ENCODE data around the gene SLC35E2B.
"Not testable (repeated sequence)": the region's sequence is repeated elsewhere in the genome, so short reads cannot be mapped to it uniquely, and the experiment has no call there.

The SLC35E2B gene

DNA sequence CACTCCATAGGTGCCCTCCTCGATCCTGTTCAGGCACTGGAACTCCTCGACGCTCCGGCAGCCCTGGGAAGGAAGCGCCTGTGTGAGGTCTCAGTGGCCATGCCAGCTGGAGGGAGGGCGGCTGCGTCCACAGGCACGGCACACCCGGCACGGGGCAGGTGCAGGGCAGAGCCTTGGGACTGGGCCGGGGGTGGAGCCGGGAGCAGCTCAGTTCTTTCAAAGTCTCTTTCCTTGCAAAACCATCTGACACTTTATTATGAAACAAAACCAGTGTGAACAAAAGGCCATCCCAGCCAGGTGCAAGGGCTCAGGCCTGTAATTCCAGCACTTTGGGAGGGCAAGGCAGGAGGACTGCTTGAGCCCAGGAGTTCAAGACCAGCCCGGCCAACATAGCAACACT is 54.1 kb downstream of the SLC35E2B start:
- not testable (repeated sequence) for DNase-seq (ENCODE audit: low read depth)

DNA sequence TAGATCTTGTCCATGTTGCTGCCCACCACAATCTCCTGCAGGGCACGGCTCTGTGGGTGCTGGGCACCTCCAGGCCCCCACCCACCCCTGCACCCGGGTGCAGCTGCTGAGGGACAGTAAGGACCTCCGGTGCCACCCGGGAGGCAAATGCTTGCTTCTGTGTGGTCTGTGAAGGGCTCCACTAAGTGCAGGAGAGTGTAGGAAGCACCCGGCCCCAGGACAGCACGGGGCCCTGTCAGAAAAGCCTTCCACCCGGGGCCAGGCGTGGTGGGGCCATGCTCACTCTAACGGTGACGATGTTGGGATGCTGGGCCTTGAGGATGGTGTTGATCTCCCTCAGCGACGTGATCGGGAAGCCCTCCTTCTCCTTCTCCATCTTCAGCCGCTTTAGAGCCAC is 55.1 kb downstream of the SLC35E2B start:
- DNase-seq (ENCODE audit: low read depth): not testable (repeated sequence)

DNA sequence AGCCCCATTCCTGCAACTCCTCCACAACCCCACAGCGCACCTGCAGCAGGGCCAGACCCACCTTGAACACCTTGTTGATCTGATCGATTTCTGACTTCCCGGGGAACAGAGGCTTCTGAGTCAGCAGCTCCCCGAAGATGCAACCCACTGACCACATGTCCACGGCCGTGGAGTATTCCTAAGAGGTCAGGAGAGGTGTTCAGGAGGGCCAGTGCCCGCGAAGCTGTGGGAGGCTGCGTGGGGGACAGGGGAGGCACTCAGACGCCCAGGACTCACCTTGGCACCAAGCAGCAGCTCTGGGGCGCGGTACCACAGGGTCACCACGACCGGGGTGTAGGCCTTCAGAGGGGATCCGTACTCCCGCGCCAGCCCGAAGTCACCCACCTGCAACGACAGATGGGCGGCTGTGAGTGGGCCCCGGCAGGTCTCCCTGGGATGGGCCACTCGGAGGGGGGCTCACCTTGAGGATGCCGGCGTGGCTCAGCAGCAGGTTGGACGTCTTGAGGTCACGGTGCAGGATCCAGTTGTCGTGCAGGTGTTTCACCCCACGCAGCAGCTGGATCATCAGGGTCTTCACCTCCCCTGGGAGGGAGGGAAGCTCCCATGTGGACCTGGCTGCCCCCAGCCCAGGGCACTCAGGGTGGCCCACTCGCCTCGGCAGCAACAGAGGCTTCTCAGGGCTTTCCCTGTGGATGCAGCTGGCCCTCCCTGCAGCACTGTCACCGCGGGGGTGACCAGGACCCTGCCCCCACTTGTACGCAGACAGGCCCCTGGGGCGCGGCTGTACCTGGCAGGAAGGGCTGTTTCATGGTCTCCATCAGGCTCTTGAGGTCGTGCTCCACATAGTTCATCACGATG is 55.7 kb downstream of the SLC35E2B start:
- DNase-seq (ENCODE audit: low read depth): not testable (repeated sequence)

DNA sequence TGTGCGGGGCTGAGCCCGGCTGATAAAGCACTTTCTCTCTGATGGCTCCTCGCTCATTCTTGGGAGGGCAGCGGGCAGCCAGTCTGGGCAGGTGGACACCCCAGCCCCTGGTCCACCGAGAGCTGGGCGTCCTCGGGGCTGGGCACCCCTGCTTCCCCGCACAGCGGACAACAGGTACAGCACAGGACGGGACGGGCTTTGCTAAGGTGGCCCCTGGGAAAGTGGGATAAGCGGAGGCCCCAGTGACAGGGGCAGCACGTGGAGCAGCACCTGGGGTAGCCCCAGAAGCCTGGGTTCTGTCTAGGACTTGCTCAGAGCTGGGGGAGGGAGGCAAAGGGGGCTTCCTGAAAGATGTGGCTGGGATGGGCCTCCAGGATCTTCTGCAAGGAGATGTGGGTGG is 58.0 kb downstream of the SLC35E2B start:
- DNase-seq (ENCODE audit: low read depth): not testable (repeated sequence)

DNA sequence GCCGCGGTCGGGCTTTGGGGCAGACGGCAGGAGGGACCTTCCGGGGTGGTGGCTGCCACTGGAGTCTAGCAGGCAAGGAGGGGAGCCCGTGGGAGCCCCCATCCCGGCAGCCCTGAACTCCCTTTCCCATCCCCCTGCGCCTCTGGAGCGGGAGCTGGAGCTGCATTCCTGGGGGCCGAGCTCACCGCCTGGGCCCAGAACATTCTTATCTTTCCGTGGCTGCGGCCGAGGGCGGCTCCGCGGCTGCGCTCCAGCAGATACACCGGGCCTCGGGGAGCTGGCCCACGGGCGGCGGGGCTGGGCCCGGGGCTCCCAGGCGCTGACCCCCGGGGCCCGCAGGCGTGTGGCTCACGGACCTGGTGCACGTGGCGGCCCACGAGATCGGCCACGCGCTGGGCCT is 59.2 kb downstream of the SLC35E2B start:
- not testable (repeated sequence) for DNase-seq (ENCODE audit: low read depth)

DNA sequence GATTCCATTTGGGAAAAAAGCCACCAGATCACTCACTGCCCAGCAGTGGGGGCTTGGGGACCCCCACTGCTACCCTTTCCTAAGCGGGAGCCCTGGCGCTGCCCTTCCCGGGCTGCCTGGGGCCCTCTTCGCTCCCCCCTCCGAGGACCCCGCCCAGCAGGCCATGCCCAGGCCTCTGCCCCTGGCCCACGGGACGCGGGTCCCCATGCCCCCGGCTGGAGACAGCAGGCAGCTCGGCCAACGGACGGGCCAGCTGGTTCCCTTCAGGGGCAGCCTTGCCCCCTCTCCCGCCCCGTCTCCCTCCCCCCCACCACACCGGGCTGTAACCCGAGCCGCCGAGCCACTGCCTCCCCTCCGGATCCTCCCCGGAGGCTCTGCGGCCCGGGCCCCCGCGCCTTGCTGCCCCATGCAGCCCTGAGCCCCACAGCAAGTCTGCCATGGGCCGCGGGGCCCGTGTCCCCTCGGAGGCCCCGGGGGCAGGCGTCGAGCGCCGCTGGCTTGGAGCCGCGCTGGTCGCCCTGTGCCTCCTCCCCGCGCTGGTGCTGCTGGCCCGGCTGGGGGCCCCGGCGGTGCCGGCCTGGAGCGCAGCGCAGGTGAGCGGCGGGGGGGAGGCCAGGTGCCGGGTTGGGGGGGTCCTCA is 60.7 kb downstream of the SLC35E2B start, which contains the start of gene MMP23B:
Gene MMP23B, plus strand, starts transcription at position 392 of the 639 bp plus-strand sequence. Its CDS starts 46 bp downstream, at position 438.
- DNase-seq (ENCODE audit: low read depth): no peak

DNA sequence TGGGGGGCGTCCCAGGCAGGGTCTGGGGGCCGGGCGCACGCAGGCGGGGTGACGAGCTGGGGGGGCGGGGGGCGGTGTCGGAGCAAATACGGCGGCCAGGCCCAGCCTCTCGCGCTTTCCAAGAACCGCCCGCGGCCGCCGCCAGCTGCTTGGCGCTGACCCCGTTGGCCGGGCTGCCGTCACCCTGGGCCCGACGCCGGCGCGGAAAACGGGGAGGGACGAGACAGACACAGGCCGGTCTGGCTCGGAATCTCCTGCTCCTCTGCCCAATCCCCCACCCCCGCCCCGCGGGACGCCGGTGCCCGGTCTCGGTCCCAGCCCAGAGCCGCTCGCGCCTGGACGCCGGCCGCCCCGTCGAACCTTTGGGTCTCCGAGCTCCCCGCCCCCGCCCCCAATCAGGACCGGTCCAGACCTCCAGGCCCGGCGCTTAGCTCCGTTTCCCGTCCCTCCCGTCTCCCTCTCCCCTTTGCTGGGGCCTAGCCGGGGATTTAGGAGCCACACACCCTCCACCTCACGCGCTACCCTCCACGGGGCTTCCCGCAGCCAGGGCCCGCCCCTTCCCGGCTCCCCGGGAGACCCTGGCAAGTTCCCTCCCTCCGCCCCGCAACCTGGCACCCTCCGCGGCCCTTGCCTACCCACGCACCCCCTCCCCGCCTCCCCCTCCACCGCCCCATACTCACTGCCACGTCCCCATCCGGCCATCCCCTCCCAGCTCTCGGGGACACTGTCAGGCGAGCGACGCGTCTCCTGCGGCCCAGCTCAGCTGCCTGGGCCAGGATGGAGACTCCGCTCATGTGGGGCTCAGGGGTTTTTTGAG is 61.4 kb downstream of the SLC35E2B start:
- DNase-seq (ENCODE audit: low read depth): no peak

DNA sequence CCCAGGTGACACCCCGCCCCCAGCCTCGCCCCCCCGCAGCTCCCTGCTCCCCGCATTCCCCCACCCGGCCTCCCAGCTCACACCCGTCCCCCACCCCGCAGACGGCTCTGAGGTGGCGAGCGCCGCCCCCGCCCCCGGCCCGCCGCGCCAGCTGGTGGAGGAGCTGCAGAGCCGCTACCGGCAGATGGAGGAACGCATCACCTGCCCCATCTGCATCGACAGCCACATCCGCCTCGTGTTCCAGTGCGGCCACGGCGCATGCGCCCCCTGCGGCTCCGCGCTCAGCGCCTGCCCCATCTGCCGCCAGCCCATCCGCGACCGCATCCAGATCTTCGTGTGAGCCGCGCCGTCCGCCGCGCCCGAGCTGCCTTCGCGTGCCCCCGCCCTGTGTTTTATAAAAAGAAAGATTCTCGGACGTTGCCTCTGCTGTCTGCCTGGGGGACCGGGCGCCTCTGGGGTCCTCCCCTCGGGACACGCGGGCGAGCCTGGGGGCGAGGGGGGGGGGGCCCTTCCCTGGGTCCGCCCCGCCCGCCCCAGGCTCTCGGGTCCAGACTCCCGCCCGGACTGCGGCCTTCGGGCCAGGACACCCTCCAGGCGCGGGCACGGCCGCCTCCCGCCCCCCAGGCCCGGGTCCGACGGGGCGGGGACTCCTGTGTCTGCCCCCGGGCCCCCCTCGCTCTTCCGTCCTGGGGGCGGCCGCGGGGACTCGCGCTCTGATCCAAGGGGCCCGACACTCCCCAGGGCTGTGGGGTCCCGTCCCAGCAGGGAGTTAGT is 62.2 kb downstream of the SLC35E2B start:
- no peak for DNase-seq (ENCODE audit: low read depth)

DNA sequence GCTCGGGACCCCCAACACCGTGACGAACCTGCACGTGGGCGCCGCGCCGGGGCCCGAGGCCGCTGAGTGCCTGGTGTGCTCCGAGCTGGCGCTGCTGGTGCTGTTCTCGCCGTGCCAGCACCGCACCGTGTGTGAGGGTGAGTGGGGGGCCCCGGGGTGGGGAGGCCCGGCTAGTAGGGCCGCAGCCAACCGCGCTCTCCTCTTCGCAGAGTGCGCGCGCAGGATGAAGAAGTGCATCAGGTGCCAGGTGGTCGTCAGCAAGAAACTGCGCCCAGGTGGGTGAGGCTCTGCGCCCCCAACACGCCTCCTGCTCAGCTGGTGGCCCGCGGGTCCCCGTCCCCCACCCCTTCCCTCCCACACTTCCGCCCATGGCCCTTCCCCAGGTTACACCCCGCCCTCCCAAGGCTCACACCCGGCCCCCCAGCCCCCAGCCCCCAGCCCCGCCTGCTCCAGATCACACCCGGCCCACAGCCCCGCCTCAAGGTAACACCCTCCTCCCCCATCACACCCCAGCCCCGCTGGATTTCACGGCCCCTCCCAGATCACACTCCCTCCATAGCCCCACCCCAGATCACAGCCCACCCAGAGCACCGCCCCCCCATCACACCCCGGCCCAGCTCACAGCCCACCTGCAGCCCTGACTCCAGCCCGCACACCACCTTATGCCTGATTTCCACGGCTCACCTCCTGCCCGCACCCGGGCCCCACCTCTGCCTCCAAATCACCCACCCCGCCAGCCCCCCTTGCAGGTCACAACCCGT is 63.0 kb downstream of the SLC35E2B start:
- no peak for DNase-seq (ENCODE audit: low read depth)

DNA sequence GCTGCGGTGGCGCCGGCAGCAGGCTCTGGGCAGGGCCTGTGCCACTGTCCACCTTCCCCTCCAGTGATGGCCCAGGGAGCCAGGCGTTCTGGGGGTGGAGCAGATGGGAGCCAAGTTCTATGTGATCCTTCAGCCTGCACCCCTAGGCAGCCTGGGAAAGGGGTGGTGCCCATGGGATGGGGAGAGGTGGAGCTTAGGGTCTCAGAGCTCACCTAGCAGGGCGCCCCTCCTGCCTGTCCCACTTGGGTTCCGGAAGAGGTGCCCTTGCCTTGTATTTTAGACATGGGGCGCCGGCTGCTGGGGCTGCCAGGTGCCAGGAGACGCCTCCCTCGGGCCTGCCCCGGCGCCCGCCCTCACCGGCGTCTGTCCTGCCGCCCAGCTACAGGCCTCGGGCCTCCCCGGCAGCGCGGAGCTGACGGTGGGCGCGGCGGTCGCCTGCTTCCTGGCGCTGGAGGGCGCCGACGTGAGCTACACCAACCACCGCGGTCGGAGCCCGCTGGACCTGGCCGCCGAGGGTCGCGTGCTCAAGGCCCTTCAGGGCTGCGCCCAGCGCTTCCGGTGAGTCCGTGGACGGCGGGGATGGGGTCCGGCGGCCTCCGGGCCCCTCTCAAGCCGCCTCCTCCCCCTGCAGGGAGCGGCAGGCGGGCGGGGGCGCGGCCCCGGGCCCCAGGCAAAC is 63.7 kb downstream of the SLC35E2B start:
- no peak for DNase-seq (ENCODE audit: low read depth)

DNA sequence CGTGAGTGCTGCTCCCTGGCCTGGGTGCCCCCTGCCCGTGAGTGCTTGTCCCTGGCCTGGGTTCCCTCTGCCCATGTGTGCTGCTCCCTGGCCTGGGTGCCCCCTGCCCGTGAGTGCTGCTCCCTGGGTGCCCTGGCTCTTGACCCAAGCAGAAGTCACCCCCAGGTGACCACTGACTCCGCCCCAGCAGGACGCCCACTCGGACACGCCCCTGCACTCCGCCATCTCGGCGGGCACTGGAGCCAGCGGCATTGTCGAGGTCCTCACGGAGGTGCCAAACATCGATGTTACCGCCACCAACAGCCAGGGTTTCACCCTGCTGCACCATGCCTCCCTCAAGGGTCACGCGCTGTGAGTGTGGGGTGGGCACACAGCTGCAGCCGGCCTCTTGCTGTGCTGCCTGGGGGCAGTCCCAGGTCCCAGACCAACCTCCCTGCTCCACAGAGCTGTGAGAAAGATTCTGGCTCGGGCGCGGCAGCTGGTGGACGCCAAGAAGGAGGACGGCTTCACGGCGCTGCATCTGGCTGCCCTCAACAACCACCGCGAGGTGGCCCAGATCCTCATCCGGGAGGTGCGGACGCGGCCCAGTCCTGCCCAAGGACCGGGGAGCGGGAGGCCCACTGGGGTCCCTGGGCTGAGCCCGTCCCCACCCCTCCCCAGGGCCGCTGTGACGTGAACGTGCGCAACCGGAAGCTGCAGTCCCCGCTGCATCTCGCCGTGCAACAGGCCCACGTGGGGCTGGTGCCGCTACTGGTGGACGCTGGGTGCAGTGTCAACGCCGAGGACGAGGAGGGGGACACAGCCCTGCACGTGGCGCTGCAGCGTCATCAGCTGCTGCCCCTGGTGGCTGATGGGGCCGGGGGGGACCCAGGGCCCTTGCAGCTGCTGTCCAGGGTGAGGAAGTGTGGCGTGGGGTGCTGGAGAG is 64.5 kb downstream of the SLC35E2B start:
- no peak for DNase-seq (ENCODE audit: low read depth)

DNA sequence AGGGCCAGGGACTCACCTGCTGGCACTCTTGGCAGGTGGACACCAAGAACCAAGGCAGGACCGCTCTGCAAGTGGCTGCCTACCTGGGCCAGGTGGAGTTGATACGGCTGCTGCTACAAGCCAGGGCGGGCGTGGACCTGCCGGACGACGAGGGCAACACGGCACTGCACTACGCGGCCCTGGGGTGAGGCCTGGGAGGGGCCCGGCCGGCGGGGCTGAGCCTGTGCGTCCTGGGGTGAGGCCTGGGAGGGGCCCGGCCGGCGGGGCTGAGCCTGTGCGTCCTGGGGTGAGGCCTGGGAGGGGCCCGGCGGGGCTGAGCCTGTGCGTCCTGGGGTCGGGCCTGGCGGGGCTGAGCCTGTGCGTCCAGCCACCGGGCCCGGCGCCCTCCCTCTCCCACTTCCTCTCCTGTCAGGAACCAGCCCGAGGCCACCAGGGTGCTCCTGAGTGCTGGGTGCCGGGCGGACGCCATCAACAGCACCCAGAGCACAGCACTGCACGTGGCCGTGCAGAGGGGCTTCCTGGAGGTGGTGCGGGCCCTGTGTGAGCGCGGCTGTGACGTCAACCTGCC is 65.2 kb downstream of the SLC35E2B start:
- DNase-seq (ENCODE audit: low read depth): no peak

DNA sequence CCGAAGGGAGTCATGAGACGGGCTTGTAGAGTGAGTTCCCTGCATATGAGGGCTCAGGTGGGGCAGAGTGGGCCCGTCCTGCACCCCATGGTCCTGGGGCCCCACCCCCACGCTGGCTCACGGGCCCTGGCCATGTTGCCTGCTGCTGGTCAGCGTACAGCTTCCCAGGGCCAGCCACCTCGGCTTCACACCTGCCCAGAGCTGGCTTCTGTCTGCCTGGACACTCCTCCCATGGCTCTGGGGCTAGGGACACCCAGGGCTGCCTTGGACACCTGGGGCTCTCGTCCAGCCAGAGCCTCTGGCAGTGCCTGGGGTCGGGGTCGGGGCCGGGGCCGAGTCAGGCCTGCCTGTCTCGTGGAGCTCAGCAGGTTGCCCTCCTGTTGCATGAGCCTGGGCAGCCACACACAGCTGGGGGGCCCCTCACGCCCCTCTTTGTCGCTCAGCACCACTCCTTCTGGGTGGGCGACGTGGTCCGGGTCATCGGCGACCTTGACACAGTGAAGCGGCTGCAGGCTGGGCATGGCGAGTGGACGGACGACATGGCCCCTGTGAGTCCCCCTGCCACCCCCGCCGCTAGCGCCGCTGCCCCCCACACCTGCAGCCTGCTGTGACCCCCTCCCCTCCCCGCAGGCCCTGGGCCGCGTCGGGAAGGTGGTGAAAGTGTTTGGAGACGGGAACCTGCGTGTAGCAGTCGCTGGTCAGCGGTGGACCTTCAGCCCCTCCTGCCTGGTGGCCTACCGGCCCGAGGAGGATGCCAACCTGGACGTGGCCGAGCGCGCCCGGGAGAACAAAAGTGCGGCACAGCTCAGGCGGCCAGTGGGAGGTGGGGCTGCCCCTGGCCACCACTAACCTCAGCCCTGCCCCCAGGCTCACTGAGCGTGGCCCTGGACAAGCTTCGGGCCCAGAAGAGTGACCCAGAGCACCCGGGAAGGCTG is 66.1 kb downstream of the SLC35E2B start:
- DNase-seq (ENCODE audit: low read depth): no peak

DNA sequence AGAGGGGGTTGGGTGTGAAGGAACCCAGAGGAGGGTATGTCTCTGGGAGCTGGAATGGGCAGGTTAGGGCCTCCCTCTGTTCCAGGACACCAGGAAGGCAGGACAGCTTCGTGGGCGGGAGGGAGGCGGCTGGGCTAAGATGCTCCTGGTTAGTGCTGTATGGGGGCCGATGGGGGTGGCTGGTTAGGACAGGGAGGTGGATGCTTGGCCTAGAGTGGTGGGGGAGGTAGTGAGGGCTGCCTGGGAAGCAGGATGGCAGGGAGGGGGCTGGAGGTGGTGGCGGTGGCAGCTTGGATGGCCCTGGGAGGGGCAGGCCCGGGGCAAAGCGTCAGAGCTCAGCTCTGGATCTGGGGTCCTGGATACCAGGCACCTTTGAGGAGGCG is 66.8 kb downstream of the SLC35E2B start:
- DNase-seq (ENCODE audit: low read depth): no peak

DNA sequence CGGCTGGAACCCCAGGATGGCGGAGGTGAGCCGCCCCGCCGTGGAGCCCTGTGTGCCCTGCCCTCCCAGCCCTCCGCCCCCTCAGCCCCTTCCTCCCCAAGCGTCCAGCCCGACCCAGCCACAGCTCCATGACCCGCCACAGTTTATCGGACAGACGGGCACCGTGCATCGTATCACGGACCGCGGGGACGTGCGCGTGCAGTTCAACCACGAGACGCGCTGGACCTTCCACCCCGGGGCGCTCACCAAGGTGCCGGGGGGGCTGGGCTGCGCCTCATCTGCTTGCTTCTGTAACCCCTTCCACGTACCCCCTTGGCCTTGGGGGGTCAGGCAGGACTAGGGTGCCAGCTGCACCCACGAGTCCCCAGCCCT is 67.2 kb downstream of the SLC35E2B start:
- no peak for DNase-seq (ENCODE audit: low read depth)

DNA sequence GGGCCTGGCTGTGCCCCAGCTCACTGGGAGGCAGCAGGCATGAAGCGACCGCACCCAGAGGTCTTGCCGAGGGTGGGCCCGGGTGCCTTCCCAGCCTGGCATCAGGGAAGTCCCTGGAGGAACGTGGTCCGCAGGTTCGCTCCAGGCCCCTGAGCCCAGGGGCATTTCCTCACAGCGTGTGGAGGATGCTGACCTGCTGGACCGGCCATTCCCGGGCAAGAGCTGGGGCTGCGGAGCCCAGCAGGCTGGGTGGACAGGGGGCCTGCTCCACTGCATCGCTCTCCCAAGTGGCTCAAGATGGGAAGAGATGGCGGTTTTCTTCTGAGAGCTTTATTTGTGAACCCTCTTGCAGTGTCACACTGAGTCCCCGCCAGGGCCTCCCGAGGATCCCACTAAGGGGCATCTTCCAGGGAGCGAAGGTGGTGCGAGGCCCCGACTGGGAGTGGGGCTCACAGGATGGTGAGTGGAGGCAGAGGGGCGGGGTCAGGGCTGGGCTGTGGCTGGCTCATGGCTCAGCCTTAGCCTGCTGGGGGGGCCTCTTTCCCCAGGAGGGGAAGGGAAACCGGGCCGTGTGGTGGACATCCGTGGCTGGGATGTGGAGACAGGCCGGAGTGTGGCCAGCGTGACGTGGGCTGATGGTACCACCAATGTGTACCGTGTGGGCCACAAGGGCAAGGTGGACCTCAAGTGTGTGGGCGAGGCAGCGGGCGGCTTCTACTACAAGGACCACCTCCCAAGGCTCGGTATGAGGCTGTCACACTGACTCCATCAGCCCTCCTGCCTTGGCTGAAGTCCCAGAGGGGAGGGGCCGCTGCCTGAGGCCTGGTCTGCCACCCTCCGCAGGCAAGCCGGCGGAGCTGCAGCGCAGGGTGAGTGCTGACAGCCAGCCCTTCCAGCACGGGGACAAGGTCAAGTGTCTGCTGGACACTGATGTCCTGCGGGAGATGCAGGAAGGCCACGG is 67.9 kb downstream of the SLC35E2B start:
- DNase-seq (ENCODE audit: low read depth): no peak
